Frontal cortex (tissue), 4 donors: ENCODE measurements around the gene ELK3. TPM values are rescaled to one million over a fixed set of nuclear protein-coding genes. Genes with fewer than 3 reads are reported as not detected.
A peak's percentile ranks its signal among the peaks of the same experiment; 100 is the strongest.

Experiments used
- DNase-seq, 2 donors: peaks; one replicate each; pipeline ENCODE4 v3.0.0; 2012; ENCODE audit warnings: low spot score in 2 of 2
- FAIRE-seq: peaks from 2 replicates; lab custom pipeline; 2012; peaks lifted over from hg19 to GRCh38; lab: Jason Lieb, UNC
- total RNA-seq: library from RNA; depleted of rRNA; stranded (reverse); fragments of >200 nt; gene quantifications from one replicate; pipeline ENCODE4 v1.2.3, GENCODE V29; 2014
- donor health status: control.
- donor health status: control.
- donor health status: control.

ELK3 gene
- total RNA-seq, 1 donor from 2014 or later: 1.6 TPM

- FAIRE-seq (no peak), DNase-seq (no peak)
Observed at GRCh38 chr12:96186607-96187301, 7.4 kb upstream of the ELK3 start.

GRCh38 chr12:96187956-96188355 lies 6.2 kb upstream of the ELK3 start:
- FAIRE-seq (no peak), DNase-seq (no peak)

DNA sequence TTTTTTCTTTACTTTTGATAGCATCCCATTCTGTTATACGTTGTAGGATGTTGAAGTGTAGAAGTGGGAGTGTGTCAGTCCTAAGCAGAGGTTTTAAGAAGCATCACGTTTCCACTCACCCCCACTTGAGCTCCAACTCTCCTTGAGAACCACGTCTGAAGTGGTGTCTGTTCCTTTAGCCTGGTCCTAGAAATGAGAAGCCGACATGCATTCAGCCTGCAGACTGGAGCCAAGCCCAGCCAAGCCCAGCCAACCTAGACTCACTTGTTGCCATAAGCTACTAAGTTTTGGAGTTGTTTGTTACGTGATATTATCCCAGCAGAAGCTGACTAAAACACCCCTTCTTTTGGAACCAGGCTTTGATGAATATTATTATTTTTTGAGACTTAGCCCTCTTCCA lies 4.4 kb upstream of the ELK3 start:
- no peak for DNase-seq
- FAIRE-seq: no peak

GRCh38 chr12:96190413-96191108 lies 3.6 kb upstream of the ELK3 start:
- FAIRE-seq: no peak
- DNase-seq: no peak

- FAIRE-seq (no peak), DNase-seq (no peak)
Observed at GRCh38 chr12:96192926-96193573, 1.1 kb upstream of the ELK3 start.

DNA sequence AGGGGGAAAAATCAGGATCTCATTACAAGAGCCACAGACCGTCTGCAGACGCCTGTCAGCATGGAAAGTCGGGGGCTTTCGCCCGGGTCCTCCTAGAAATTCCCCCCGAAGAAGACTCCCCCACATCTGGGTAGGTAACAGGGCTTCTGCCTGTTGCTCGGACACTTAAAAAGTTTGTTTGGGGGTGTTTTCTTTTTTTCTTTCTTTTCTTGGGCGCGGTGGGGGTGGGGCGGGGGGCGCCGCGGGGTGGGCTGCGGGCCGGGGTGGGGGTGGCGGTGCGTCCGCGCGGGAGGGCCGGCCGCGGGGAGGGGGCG lies 358 bp downstream of the ELK3 start:
- DNase-seq (no peak), FAIRE-seq (no peak)

DNA sequence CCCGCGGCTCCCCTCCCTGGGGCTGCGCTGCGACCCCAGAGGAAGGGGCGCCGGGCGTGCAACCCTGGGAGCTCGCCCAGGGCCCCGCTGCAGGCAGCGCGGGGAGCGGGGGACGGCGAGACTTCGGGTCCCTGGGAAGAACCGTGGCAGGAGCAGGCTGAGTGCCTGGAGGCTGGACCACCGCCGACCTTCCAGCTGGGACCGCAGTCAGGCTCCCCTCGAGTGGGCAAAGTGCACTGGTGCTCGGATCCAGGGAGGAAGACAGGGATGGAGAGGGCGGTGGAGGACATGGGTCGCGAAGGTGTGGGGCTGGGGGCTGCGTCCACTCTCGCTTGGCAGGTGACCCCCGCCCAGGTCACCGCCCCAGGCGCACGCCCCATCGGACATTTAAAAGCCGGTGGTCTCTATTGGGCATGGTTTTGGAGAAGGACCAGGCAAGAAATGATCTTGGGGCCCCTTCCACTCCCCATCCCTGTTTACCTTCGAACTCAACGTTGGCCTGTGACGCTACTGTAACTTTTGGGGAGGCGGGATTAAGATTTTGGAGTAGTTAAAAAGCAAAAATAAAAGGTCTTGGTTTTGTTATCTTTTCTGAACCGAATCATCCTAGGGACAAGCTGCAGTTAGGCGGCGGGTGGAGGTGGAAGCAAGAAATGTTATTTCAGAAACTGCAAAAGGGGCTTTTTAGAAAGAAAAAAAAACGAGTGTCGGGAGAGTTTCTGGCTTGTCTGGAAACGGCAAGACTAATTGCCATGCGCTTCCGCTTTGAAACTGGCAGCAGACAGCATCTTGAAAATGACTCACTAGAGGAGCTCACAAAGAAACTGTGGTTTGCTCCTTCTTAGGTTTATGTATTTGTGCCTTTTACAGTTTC lies 1.0 kb downstream of the ELK3 start:
- DNase-seq (peak; percentile 57 to 65), FAIRE-seq (no peak)

GRCh38 chr12:96195845-96196451 lies 1.8 kb downstream of the ELK3 start:
- FAIRE-seq (no peak), DNase-seq (peak in 1 of 2 donors; percentile 27)

DNA sequence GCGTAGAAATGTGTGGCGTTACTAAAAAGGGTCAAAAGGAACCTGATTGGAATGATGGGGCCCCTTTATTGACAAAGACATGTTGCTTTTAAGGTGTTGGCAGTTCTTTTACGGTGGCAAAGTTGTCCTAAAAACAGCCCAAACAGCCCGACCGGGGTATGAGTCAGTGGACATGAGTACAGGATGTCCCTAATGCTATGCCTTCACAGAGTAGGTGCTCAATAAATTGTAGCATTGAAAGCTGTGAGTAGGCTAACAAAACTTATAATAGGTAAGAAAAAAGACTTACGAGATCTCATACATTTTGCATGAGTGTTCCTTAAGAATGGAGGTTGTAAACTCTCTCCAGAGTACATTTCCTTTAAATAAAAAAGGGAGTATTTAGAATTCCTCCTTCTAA lies 2.6 kb downstream of the ELK3 start:
- no peak for FAIRE-seq

GRCh38 chr12:96197503-96198272 lies 3.5 kb downstream of the ELK3 start:
- FAIRE-seq: no peak
- DNase-seq: no peak

More for the DNA sequence above, 2.6 kb downstream of the ELK3 start:
- no peak for DNase-seq

DNA sequence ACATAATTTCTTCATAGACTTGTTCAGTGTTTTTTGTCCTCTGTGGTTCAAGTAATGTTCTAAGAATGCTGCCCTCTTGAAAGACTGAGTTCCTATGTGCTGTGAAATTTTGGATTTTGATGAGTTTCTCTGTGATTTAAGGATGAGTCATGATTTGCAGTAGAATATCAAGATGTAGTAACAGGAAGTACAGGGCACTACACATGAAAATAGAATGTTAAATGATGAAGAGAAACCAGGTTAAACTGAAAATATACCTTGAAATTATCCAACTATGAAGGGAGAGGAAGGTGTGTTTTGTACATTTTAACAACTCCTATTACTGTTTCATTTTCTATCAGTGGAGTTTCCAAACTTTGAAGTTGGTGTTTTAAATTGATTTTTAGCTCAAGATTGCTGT lies 4.8 kb downstream of the ELK3 start:
- DNase-seq (no peak), FAIRE-seq (no peak)

DNA sequence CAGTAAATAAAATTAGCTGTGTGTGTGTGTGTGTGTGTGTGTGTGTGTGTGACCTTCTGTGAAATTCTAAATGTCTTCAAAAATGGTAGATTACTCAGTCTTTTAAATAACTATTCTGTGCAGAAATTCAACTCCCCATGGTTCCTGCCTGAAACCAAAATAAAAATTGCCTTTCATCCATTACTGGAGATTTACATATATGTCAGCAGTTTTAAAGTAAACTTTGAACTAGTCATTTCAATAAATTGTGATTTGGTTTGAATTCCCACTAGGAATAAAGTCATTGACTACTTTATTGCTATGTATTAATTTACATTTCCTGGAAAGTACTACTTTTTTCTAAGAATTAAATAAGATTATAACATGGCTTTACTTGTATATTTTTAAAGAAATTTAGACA lies 5.3 kb downstream of the ELK3 start:
- no peak for FAIRE-seq
- no peak for DNase-seq

DNA sequence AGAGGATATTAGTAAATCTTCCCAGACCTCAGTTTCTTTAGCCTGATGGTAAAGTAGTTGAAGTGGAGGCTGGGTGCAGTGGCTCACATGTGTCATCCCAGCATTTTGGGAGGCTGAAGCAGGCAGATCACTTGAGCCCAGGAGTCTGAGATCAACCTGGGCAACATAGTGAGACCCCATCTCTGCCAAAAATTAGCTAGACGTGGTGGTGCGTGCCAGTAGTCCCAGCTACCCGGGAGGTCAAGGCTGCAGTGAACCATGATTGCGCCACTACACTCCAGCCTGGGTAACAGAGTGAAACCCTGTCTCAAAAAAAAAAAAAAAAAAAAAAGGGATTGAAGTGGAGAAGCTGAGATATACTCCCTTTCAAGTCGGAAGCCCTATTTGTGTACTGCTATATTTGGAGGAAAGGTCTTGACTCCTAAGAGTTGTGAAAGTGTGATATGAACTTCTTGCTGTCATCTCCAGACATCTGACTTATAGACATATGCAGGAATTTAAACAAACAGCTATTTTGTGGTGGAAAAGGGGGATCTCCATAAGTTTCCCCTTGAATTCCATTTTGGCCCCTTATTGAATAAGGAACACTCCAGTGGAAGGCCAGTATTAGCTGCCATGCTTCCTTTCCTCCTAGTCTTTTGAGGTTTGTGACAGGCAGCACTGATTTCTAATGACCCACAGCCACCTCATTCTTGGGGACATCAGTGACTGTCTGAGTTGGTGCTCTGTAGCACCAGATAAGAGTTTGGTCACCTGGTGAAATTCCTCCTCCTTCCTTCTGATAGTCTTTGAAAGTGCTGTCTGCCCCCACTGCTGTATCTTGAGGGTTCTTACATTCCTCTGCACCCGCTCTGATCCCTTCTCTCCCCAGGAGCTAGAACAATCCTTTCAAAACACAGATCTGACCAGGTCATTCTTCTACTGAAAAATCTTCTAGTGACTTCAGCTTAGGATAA lies 7.4 kb downstream of the ELK3 start:
- DNase-seq: no peak
- no peak for FAIRE-seq

DNA sequence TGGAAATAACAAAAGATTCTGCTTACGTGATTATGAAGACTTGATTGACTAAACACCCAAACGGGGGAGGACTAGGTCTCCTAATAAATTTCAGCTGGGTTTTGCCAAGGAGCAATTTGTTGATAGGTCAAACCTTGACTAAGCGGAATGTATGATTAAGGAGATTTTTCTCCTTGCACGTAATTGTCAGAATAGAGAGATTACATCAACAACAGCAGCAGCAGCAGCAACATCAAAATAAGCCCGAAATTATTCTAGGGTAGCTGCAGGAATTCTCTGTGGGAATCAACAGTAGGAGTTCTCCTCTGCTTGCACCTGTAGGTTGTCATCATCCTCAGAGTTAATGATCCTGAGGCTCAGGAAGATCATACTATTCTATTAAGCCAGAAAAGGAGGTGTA lies 10.2 kb downstream of the ELK3 start:
- no peak for FAIRE-seq
- no peak for DNase-seq

GRCh38 chr12:96205908-96206307 lies 11.7 kb downstream of the ELK3 start:
- DNase-seq: no peak
- FAIRE-seq: no peak

- DNase-seq (no peak), FAIRE-seq (no peak)
Observed at GRCh38 chr12:96206936-96207662, 12.9 kb downstream of the ELK3 start.

DNA sequence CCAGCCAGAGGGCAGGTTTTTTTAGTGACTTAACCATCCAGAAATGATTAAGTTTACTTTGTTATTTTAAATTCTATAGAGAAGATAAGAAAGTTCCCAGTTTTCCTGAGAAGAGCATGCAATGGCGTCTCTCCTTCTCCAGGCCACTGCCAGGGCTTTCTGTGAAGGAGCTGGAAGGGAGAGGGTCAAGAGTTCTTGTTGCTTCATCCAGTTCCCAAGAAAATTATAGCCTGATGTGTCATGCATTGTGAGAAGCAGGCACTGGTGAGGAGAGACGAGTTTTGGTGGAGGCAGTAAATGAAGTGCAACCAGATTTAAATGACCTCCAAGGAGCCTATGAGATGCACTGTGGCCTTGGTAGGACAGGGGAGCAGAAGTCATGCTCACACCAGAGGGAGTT lies 14.2 kb downstream of the ELK3 start:
- FAIRE-seq (no peak), DNase-seq (no peak)
